ENCODE data around the gene RAB9B.
"Not testable (repeated sequence)": the region's sequence is repeated elsewhere in the genome, so short reads cannot be mapped to it uniquely, and the experiment has no call there.

Gene RAB9B, protein sequence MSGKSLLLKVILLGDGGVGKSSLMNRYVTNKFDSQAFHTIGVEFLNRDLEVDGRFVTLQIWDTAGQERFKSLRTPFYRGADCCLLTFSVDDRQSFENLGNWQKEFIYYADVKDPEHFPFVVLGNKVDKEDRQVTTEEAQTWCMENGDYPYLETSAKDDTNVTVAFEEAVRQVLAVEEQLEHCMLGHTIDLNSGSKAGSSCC

DNA sequence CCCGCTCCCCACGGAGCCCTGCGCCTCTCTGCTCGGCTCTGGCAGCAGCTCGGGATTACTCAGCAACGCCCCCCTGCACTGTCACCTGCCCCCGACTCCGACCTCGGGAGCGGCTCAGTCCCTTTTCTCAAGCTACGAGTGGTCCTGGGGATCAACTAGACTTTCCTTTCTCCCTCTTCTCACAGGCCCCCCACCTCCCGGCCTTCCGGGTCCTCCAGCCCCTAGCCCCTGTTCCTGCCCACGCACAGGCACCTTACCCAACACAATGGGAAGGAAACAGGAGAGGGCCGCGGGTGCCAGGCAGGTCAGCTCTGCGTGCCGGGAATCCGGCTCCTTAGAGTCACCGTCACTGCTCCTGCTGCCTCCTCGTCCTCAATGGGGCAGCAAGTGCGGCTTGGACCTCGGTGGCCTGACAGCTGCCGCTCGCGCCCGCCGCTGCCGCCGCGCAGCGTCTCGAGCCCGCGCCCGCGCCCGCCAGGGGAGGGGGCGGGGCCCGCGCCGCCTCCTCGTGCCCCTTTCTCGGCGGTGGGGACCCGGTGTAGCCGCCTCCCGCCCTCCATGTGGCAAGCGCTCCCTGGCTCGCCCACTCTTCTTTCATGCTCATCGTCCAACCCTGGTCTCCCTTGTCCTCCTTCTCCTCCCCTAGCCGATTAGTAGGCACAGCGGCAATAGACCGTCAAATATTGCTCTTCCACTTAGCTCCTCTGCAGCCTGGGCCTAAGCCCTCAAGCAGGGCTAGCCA lies at the start of gene RAB9B:
RAB9B (minus strand) TSS at position 455 of the 742 bp plus-strand sequence. CDS start 6,473 bp downstream, outside the sequence.
- DNase-seq (ENCODE audit: low read depth in 2 of 3, low spot score in 1 of 3), result peak in 2 of 3 donors; percentile 34 to 56

DNA sequence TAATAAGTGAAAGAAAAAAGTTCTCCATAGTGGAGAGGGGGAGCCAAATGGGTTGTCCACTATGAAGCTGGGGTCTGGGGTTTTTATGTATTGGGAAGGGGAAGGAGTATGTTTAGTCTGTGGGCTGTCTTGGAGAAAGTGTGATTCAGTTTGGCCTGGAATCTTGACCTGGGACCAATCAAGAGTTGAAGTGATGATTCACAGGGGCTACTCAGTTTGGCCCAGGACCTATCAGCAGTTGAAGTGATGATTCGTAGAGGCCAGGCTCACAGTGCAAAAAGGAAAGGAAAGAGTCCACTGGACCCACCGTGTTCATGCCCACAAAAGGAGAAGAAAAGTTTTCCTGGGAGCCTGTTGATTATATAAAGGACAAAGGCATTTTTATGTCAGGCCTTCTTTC lies 47.3 kb upstream of the RAB9B start:
- DNase-seq (ENCODE audit: low read depth in 2 of 3, low spot score in 1 of 3), result no peak

DNA sequence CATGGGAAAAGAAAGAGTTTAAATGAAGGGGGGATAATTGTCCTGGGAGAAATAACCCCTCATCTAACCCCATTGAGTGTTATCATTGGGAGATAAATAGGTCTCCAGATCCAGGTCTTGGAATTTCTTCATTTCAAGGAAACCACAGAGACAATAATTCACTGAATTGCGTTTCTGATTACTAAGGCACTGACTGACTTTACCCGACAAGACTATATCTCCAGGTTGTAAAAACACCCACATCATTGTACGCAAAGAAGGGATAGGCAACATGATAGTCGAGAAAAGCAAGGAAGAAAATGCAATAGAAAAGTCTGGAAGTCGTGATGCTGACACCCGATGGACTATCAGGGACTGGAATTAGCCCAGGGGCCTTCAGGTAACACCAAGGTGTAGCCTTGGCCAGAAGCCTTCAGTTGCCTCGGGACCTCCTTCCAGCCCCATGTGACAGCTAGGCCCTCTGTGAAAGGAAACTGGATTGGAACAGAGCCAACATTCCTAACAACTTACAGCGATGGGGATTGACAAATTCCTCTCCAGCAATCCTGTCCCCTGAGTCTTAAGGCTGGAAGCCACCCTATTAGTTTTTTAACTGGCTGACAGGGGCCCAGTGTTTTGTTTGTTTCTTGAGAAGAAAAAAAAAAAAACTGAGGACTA lies 46.5 kb upstream of the RAB9B start:
- no peak for DNase-seq (ENCODE audit: low read depth in 2 of 3, low spot score in 1 of 3)

- no peak for DNase-seq (ENCODE audit: low read depth in 2 of 3, low spot score in 1 of 3)
Observed at GRCh38 chrX:103877571-103877970, 45.5 kb upstream of the RAB9B start.

DNA sequence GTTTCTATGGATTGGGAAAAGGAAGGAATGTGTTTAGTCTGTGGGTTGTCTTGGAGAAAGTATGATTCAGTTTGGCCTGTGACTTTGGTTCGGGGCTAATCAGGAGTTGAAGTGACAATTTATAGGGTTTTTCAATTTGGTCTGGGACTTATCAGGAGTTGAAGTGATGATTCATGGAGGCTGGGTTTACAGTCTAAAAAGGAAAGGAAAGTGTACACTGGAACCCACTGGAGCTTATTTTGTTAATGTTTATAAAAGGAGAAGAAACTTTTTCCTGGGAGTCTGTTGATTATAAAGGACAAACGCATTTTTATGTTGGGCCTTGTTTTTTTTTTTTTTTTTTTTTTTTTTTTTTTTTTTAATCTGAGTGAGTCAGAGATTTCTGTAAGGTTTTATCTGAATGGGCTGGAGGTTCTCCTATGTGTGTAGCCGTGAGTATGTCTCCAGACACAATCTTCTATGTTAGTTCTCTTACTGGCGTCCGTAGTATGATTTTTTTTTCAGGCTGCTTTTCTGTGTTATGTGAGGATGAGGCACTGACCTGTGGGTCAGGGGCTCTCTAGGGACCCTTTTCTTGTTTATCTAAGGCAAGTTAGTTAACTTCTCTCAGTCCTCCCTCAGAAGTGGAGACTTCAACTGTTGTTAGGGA lies 33.0 kb upstream of the RAB9B start:
- DNase-seq (ENCODE audit: low read depth in 2 of 3, low spot score in 1 of 3), result no peak

GRCh38 chrX:103864149-103864548 lies 32.1 kb upstream of the RAB9B start:
- no peak for DNase-seq (ENCODE audit: low read depth in 2 of 3, low spot score in 1 of 3)

DNA sequence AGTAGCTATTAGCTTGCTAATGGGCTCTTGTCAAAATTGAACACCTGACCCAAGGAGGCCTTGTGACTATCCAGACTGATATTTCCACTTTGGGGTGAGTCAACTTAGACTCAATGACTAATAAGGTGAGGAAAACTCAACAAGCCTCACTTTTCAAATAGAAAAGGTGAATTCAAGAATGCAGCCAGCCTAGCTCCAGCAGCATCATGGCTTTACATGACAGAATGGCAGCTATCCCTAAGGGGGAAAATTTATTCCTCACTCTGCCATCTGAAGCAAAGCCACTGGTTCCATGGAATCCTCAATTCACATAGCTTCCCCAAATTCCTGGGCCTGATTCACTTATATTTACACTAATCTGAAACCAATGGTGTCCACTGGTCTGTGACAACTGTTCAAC lies 29.1 kb upstream of the RAB9B start:
- no peak for DNase-seq (ENCODE audit: low read depth in 2 of 3, low spot score in 1 of 3)

GRCh38 chrX:103849558-103849957 lies 17.5 kb upstream of the RAB9B start:
- no peak for DNase-seq (ENCODE audit: low read depth in 2 of 3, low spot score in 1 of 3)

- DNase-seq (ENCODE audit: low read depth in 2 of 3, low spot score in 1 of 3), result no peak
Observed at GRCh38 chrX:103847174-103847870, 15.3 kb upstream of the RAB9B start.

- no peak for DNase-seq (ENCODE audit: low read depth in 2 of 3, low spot score in 1 of 3)
Observed at GRCh38 chrX:103846386-103846785, 14.3 kb upstream of the RAB9B start.

GRCh38 chrX:103845165-103845653 lies 13.2 kb upstream of the RAB9B start:
- DNase-seq (ENCODE audit: low read depth in 2 of 3, low spot score in 1 of 3), result peak in 2 of 3 donors; percentile 22 to 58

DNA sequence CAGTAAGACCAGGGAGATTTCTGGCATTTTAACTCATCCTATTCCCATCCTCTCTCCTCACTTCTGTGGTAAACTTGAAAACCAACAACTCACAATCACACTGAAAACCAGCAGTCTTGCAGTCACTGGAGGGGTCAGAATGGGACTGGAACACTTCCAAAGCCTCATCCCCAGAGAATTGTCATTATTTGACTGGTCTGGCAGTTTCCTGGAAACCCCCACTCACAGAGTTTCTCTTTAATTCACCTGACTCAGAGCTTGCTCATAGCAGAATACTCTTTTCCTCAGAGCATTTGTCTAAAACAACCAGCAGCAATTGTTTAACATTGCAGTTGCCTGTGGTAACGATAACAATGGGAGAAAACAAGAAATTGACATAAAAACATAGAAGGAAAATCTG lies 7.3 kb upstream of the RAB9B start:
- DNase-seq (ENCODE audit: low read depth in 2 of 3, low spot score in 1 of 3), result peak in 1 of 3 donors; percentile 24

- peak in 1 of 3 donors; percentile 40 for DNase-seq (ENCODE audit: low read depth in 2 of 3, low spot score in 1 of 3)
Observed at GRCh38 chrX:103831342-103831802, 685 bp downstream of the RAB9B start.

DNA sequence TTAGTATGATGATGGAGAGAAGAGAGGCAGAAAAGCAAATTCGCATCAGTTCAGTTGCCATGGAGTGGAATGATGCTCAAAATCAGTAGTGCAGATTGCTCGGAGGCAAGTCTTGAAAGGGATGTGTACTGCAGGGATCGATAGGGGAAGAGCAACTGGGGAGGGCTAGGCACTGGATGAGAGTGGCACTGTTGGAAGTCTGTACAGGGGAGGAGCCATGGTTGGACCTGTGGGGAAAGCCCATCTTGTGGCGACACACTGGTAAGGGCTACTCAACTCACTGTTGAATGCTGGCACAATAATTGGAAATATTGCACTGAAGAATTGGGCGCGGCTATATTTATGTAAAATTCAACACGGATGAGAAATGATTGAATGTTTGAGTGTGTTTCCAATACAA lies 1.2 kb downstream of the RAB9B start:
- DNase-seq (ENCODE audit: low read depth in 2 of 3, low spot score in 1 of 3), result no peak

DNA sequence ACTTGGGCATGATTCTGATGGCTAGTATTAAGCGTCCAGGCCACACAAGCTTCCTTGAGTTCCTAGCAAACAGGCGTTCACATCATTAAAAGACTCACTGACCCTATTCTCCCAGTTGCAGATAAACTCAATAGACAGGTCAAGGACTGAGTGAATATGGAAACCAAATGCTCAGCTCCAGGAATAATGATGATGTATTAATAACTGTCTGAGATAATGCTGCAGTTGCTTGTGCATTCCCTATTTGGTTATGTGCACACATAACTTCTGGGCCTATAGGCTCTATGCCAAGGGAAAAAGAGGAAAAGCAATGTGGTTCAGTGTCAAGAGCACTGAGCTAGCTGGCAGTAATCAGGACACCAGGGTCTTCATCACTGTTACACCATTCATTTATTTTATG lies 3.5 kb downstream of the RAB9B start:
- DNase-seq (ENCODE audit: low read depth in 2 of 3, low spot score in 1 of 3), result no peak

GRCh38 chrX:103825881-103826280 lies 6.2 kb downstream of the RAB9B start:
- DNase-seq (ENCODE audit: low read depth in 2 of 3, low spot score in 1 of 3), result no peak

DNA sequence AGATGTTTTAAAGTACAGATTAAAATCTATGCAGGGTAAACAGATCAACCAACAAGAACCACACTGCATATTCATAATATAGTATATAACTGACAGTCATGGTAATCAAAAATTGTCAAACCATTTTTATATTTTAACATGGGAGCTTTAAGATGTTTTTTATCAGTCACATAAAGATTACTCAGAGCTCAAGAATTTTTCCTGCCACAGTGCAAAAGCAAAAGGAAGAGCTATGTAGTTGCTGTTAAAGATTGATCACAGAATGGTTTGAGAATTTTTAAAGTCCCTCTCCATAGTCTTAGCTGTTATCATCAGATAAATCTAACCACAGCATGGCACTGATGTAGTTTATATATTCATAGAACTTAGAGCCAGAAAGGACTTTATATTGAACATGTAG lies 8.5 kb downstream of the RAB9B start:
- no peak for DNase-seq (ENCODE audit: low read depth in 2 of 3, low spot score in 1 of 3)

- DNase-seq (ENCODE audit: low read depth in 2 of 3, low spot score in 1 of 3), result not testable (repeated sequence)
Observed at GRCh38 chrX:103820802-103821201, 11.3 kb downstream of the RAB9B start.

DNA sequence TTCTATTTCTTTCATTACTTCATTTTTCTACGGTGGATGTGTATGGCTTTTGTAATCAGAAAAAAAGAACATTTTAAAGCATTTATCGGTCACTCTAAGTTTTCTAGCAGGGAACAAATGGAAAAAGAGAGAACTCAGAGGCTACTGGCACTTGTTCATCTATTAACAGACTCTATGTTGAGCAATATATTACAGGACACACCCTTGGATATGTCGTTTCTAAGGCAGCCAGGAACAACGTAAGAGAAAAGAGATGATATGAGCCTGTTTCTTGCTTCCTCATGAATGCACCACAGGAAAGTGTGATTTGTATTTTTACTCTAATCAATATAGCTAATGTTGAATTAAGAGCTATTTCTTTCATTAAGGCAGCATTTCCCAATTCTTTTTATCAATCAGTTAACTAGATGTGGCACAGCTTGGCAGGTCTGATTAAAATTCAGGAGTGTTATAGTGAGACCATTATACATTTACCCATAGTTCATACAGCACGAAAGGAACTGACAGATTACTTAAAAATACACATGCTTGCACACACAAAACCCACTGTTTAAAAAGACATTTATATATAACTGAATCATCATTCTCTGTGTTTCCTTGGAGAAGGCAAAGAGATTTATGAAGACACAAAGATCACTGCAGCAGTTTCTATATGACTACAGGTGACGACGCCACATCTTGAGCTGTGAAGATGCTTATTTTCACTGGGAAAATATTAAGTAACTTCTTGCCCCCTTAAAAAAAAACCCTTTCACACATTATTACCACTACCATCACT lies 13.0 kb downstream of the RAB9B start:
- DNase-seq (ENCODE audit: low read depth in 2 of 3, low spot score in 1 of 3), result no peak

DNA sequence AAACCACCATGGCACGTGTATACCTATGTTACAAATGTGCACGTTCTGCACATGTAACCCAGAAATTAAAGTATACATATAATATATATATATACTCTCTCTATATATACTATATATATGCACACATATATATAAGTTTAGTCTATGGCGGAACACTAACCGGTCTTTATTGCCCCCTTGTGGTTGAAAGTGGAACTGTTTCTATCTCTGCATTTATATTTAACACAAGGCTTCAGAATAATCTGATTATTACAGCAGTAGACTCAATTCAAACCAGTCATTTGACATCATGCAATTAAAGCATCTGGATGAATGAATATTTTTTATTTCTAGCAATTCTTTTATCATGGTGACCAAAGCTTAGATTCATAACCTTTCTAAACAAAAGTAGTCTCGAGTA lies 14.6 kb downstream of the RAB9B start:
- DNase-seq (ENCODE audit: low read depth in 2 of 3, low spot score in 1 of 3), result peak in 1 of 3 donors; percentile 80

Data from stimulated activated CD4-positive, alpha-beta T cell treated with anti-CD3 and anti-CD28 coated beads, Interleukin-12 subunit alpha, Interleukin-12 subunit beta, amount 100 ng/mL, for 48 hours (primary cell).